Subcutaneous adipose tissue (tissue), 4 donors: ENCODE data around the gene SPSB1. TPM values are rescaled to one million over a fixed set of nuclear protein-coding genes. Genes with fewer than 3 reads are reported as not detected.

Experiments
- total RNA-seq, 4 donors: library from RNA; depleted of rRNA; stranded (reverse); fragments of >200 nt; gene quantifications; one replicate each; pipeline ENCODE4 v1.1.0, GENCODE V29; 2016
- TF ChIP-seq, protein P1 (sequence below): fragments of 450-650 bp; IDR thresholded peaks from one replicate; pipeline ENCODE4 v1.5.1; 2016; ENCODE audit warnings: low read depth, mild to moderate bottlenecking, control low read depth, antibody characterized with exemption, moderate library complexity

Gene SPSB1
- total RNA-seq, 4 donors from 2014 or later = 39.8 to 87.8 (median 53.6) TPM

DNA sequence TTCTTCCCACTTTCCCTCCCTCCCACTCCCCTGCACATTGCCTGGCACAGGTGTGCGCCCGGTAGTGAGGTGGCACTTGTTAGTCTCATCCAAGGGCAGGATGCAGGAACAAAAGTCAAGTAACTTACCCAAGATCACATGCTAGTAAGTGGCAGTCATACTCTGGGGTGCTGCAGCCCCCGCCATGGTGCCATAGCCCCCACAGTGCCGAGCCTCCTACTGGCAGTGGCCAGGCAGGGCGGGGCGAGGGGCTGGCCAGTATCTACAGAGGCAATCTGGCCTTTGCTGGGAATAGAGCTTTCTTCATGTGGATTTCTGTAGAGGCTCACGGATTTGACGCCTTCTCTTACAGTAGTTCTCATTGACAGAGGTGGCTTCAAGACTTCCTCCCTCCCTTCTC is 31.2 kb upstream of the SPSB1 start:
- TF ChIP-seq, protein P1, sequence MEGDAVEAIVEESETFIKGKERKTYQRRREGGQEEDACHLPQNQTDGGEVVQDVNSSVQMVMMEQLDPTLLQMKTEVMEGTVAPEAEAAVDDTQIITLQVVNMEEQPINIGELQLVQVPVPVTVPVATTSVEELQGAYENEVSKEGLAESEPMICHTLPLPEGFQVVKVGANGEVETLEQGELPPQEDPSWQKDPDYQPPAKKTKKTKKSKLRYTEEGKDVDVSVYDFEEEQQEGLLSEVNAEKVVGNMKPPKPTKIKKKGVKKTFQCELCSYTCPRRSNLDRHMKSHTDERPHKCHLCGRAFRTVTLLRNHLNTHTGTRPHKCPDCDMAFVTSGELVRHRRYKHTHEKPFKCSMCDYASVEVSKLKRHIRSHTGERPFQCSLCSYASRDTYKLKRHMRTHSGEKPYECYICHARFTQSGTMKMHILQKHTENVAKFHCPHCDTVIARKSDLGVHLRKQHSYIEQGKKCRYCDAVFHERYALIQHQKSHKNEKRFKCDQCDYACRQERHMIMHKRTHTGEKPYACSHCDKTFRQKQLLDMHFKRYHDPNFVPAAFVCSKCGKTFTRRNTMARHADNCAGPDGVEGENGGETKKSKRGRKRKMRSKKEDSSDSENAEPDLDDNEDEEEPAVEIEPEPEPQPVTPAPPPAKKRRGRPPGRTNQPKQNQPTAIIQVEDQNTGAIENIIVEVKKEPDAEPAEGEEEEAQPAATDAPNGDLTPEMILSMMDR = no peak

DNA sequence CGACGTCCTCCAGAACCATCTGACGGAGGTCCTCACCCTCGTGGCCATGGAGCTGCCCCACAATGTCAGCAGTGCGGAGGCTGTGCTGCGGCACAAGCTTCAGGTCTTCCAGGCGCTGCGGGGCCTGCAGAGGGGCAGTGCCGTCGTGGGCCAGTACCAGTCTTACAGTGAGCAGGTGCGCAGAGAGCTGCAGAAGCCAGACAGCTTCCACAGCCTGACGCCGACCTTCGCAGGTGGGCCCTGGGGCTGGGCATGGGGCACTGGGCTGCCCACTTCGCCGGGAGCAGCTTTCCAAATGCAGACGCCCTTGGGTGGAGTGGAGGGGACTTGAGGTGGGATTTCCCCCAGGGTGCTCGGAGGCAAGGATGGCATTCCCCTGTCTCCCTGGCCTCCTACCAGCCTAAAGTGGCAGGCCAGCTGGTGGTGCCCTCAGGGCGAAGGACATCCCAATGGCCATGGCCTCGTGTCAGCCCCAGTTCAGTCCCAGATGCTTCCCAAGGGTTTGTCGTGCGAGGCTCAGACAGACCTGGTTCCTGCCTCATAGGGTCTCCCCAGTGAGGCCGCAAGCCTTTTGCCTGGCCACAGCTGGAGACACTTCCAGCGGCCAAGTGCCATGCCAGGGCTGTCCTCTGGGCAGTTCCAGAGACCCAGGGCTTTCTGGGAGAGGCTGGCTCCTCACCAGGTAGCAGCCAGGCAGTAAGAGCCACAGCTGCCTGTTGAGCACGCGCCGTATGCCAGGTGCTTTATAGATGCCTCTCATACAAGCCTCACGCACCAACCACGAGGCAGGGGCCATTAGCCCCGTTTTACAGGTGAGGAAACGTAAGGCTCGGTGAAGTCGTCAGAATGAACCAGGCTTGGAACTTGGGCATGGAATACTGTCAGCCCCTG is 30.4 kb upstream of the SPSB1 start:
- TF ChIP-seq, protein P1 = no peak

DNA sequence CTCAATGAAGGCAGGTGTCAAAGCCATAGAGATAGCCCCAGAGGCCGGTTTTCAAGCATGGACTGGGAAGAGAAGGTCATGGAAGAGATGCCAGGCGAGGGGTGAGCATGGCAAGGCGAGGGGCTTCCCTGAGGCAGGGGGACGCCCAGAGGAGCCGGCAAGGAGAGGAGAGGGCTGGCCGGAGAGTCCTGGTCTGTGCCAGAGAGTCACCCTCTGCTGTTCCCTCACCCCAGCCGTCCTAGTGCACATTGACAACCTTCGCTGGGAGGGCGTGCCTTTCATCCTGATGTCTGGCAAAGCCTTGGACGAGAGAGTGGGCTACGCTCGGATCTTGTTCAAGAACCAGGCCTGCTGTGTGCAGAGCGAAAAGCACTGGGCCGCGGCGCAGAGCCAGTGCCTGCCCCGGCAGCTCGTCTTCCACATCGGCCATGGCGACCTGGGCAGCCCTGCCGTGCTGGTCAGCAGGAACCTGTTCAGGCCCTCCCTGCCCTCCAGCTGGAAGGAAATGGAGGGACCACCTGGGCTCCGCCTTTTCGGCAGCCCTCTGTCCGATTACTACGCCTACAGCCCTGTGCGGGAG is 29.3 kb upstream of the SPSB1 start:
- TF ChIP-seq, protein P1 = no peak

DNA sequence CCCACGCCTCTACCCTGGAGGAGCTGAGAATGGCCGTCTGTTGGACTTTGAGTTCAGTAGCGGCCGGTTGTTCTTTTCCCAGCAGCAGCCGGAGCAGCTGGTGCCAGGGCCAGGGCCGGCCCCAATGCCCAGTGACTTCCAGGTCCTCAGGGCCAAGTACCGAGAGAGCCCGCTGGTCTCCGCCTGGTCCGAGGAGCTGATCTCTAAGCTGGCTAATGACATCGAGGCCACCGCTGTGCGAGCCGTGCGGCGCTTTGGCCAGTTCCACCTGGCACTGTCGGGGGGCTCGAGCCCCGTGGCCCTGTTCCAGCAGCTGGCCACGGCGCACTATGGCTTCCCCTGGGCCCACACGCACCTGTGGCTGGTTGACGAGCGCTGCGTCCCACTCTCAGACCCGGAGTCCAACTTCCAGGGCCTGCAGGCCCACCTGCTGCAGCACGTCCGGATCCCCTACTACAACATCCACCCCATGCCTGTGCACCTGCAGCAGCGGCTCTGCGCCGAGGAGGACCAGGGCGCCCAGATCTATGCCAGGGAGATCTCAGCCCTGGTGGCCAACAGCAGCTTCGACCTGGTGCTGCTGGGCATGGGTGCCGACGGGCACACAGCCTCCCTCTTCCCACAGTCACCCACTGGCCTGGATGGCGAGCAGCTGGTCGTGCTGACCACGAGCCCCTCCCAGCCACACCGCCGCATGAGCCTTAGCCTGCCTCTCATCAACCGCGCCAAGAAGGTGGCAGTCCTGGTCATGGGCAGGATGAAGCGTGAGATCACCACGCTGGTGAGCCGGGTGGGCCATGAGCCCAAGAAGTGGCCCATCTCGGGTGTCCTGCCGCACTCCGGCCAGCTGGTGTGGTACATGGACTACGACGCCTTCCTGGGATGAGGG is 28.5 kb upstream of the SPSB1 start:
- TF ChIP-seq, protein P1 = no peak

DNA sequence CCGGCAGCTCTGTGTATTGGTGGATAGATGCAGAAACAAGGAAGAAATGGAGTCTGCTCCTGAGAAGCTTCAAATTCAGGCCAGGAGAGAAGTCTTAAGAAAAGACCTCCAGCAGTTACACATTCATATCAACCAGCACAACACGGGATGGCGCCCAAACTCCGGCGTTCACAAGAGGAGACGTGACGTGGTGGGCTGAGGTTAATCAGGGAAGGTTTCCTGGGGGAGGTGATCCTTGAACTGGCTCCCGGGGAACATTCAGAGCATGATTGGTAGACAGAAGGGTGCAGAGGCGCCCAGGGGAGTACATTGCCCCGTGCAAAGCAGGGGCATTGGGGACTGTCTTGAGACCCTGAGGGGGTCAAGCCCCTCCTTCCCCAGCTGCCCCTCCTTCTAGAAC is 27.7 kb upstream of the SPSB1 start:
- TF ChIP-seq, protein P1 = no peak

DNA sequence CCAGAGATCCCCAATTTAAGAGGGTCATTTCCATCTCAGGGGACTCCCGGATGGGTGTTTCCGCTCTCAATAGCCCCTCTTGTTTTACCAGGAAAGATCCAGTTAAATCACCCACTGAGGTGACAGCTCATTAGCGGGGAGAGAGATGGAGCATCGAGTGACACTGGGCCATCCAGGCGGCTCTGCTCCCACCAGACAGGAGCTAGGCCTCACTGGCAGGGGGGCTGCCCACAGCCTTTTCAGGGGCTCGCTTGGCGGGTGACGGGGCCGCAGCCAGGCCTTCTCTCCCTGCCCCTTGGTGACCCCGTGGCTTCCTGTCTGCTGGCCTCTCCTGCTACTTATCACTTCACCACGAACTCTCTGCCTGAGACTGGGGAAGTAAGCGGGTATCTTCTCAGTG is 26.7 kb upstream of the SPSB1 start:
- TF ChIP-seq, protein P1 = no peak

DNA sequence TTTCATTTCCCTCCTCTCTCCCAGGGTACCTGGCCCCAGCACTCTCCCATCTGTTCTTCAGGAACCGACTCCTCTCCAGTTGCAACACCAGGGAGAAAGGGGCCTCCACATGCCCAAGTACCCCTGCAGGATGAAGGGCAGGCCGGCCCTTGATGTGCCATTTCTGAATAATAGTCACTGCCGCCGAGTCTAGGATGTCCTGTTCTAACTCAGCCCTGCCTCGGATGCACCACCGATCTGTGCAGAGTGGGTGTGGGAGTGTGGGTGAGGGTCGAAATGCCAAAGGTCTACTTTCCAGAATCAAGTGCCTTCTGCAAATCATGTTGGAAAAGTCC is 25.4 kb upstream of the SPSB1 start:
- TF ChIP-seq, protein P1 = no peak
